NB4 (cell line): ENCODE results near the gene ZDHHC13.
"Not testable (repeated sequence)": the region's sequence is repeated elsewhere in the genome, so short reads cannot be mapped to it uniquely, and the experiment has no call there.

Experiments used
- DNase-seq: peaks from one replicate; pipeline ENCODE4 v3.0.0; 2010; ENCODE audit warnings: low read depth
- H3K4me3 ChIP-seq: one replicate; pipeline ENCODE4 v1.5.1; 2011; ENCODE audit warnings: mild to moderate bottlenecking, low read depth, low read length, moderate library complexity
- MYC ChIP-seq: IDR thresholded peaks from 2 replicates; pipeline ENCODE4 v1.6.1; 2011; ENCODE audit warnings: low read depth, low read length
- POLR2A ChIP-seq: IDR thresholded peaks from 2 replicates; pipeline ENCODE4 v1.6.1; 2011; ENCODE audit warnings: mild to moderate bottlenecking; ENCODE audit not compliant: insufficient read length; ENCODE audit errors: extremely low read depth
- TF ChIP-seq, protein P1 (sequence below): IDR thresholded peaks from one replicate; pipeline ENCODE4 v1.5.1; 2012; ENCODE audit warnings: low read depth, low read length
- TF ChIP-seq, protein P2 (sequence below): IDR thresholded peaks from 2 replicates; pipeline ENCODE4 v1.6.1; 2011; ENCODE audit warnings: low read depth, low read length

Gene ZDHHC13

DNA sequence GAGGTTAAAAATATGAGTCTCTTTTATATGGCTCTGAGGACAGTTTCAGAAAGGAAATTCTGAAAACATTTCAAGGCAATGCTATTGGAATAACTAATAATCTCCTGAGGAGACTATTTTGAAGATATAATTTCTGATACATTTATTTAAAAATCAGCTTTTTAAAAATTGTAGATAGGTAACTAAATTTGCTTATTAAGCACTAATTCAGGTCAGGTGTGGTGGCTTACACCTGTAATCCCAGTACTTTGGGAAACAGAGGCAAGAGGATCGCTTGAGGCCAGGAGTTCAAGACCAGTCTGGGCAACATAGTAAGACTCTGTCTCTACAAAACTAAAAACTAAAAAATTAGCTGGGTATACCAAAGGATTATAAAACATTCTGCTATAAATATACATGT, 17.0 kb downstream of the ZDHHC13 start:
- no peak for TF ChIP-seq MYC
- no peak for TF ChIP-seq POLR2A
- TF ChIP-seq, protein P1, sequence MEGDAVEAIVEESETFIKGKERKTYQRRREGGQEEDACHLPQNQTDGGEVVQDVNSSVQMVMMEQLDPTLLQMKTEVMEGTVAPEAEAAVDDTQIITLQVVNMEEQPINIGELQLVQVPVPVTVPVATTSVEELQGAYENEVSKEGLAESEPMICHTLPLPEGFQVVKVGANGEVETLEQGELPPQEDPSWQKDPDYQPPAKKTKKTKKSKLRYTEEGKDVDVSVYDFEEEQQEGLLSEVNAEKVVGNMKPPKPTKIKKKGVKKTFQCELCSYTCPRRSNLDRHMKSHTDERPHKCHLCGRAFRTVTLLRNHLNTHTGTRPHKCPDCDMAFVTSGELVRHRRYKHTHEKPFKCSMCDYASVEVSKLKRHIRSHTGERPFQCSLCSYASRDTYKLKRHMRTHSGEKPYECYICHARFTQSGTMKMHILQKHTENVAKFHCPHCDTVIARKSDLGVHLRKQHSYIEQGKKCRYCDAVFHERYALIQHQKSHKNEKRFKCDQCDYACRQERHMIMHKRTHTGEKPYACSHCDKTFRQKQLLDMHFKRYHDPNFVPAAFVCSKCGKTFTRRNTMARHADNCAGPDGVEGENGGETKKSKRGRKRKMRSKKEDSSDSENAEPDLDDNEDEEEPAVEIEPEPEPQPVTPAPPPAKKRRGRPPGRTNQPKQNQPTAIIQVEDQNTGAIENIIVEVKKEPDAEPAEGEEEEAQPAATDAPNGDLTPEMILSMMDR: no peak
- TF ChIP-seq, protein P2, sequence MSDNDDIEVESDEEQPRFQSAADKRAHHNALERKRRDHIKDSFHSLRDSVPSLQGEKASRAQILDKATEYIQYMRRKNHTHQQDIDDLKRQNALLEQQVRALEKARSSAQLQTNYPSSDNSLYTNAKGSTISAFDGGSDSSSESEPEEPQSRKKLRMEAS: no peak
- no peak for DNase-seq
- no peak overlapping the region for H3K4me3 ChIP-seq

DNA sequence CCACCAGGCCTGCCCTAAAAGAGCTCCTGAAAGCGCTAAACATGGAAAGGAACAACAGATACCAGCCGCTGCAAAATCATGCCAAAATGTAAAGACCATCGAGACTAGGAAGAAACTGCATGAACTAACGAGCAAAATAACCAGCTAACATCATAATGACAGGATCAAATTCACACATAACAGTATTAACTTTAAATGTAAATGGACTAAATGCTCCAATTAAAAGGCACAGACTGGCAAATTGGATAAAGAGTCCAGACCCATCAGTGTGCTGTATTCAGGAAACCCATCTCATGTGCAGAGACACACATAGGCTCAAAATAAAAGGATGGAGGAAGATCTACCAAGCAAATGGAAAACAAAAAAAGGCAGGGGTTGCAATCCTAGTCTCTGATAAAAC, 19.9 kb downstream of the ZDHHC13 start:
- not testable (repeated sequence) for H3K4me3 ChIP-seq, DNase-seq

DNA sequence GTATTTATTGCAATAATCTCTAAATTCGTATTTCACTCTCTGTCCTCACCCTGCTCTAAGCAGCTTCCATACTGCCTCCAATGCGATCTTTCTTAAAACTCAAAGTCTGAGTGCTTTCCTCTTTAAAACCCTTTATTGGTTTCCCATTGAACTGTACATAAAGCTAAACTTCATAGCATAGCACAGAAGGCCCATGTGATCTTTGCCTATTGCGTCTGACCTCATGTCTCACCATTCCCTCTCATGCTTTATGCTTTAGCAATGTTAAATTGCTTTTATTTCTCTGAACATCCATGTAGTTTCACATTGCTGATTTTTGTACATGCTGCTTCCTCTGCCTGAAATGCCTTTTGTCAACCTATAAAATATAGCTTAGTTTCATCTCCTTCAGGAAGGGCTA, 28.4 kb downstream of the ZDHHC13 start:
- DNase-seq: no peak
- TF ChIP-seq POLR2A (no peak), MYC (no peak)
- TF ChIP-seq, protein P2: no peak
- TF ChIP-seq, protein P1: no peak
- no peak overlapping the region for H3K4me3 ChIP-seq

DNA sequence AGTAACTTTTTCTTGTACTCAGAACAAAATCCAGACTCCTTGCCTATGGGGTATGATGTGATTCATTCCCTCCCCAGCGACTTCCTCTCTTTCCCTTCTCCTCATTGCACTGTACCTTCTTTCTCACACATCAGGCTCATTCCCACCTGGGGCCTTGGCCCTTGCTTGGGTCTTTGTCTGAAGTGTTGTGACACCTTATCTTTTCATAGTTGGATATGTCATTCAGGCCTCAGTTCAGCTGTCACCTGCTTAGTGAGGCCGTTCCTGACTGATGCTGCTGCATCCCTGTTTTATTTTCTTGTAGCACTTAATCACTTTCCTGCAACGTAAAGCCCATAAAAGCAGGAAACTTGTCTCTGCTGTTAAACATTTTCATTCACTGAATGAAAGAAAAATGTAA, 39.9 kb downstream of the ZDHHC13 start:
- DNase-seq: no peak
- TF ChIP-seq, protein P1: no peak
- TF ChIP-seq, protein P2: no peak
- TF ChIP-seq MYC: no peak
- TF ChIP-seq POLR2A: no peak
- H3K4me3 ChIP-seq: no peak overlapping the region

DNA sequence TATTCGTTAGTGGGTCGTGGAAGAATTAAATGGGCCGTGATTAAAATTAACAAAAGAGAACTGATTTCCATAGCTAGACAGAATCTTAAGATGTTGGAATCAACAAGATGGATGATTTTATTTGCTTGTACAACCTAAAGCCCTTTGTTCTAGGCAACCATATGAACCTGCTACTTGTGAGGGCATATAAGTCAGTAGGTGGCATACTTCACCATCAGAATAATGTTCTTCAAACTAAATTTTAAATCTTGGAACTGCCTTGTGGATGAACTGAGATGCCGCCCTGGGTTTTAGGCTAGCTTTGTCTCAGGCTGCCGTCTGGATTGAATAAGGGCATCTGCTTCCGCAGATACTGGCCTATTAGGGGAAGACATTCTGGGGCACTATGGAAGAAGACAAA, 43.9 kb downstream of the ZDHHC13 start:
- peak; percentile 1 for DNase-seq
- no peak overlapping the region for H3K4me3 ChIP-seq
- TF ChIP-seq, protein P1: no peak
- no peak for TF ChIP-seq POLR2A

DNA sequence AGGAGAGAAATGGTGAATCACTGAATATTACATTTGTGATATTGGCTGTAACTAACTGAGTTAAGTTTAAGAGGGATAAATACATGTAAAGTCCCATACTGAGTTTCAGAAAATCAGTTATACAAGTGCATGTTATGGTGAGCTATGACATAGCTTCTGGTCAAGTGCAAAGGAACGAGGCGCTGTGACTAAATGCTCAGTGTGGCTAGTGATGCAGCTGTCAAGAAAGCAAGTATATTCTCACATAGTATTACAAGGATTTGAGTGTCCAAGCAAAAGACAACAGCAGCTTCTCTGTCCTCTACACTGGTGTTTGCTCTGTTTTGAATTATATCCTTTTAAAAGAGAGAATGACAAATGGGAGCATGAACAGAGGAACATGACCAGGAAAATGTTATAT, 44.7 kb downstream of the ZDHHC13 start:
- TF ChIP-seq MYC (no peak), POLR2A (no peak)
- TF ChIP-seq, protein P2: no peak
- TF ChIP-seq, protein P1: no peak
- no peak overlapping the region for H3K4me3 ChIP-seq
- no peak for DNase-seq
